Heart right ventricle (tissue), 16 donors: ENCODE measurements around the gene ARHGEF37. TPM values are rescaled to one million over a fixed set of nuclear protein-coding genes. Genes with fewer than 3 reads are reported as not detected.

Experiments used
- ATAC-seq, 8 donors: fragments of 200-7000 bp; cut with Tn5 transposase; one replicate each; pipeline ENCODE4 v1.9.1; 2020; ENCODE audit warnings: mild to moderate bottlenecking in 8 of 8, moderate library complexity in 8 of 8, moderate number of reproducible peaks in 1 of 8
- DNase-seq, 2 donors: peaks; one replicate each; pipeline ENCODE4 v3.0.0-alpha.2; 2020
- H3K27ac ChIP-seq, 10 donors: fragments of 200-600 bp; sonication (generic) in 2 of 10; one replicate each; pipeline versions ENCODE4 v1.5.0 to v1.8.0; 2020 to 2022; ENCODE audit warnings: mild to moderate bottlenecking in 3 of 10
- H3K27me3 ChIP-seq, 7 donors: fragments of 200-600 bp; one replicate each; pipeline ENCODE4 v1.8.0; 2021 to 2022; ENCODE audit warnings: mild to moderate bottlenecking in 2 of 7
- H3K36me3 ChIP-seq, 9 donors: fragments of 200-600 bp; sonication (generic) in 1 of 9; one replicate each; pipeline versions ENCODE4 v1.5.0 to v1.8.0; 2020 to 2022; ENCODE audit warnings: mild to moderate bottlenecking in 2 of 9
- H3K4me1 ChIP-seq, 9 donors: fragments of 200-600 bp; sonication (generic) in 1 of 9; one replicate each; pipeline versions ENCODE4 v1.5.0 to v1.8.0; 2020 to 2022; ENCODE audit warnings: mild to moderate bottlenecking in 4 of 9
- H3K4me3 ChIP-seq, 10 donors: fragments of 200-600 bp; sonication (generic) in 2 of 10; one replicate each; pipeline versions ENCODE4 v1.5.0 to v1.8.0; 2020 to 2022; ENCODE audit warnings: mild to moderate bottlenecking in 7 of 10, moderate library complexity in 2 of 10
- H3K9me3 ChIP-seq, 11 donors: fragments of 200-600 bp in 10 of 11; sonication (generic) in 2 of 11; one replicate each; pipeline versions ENCODE4 v1.5.0 to v1.8.0; 2013 to 2022; ENCODE audit warnings: mild to moderate bottlenecking in 2 of 11, control low read depth in 1 of 11, moderate library complexity in 1 of 11
- CTCF ChIP-seq, 9 donors: fragments of 200-600 bp; sonication (generic) in 2 of 9; IDR thresholded peaks; one replicate each; pipeline versions ENCODE4 v1.5.0 to v1.8.0; 2021 to 2022; ENCODE audit warnings: antibody characterized with exemption in 9 of 9, mild to moderate bottlenecking in 5 of 9, moderate library complexity in 1 of 9
- WGBS, 2 donors: extraction: QIAGEN DNeasy Blood & Tissue Kit; methylation state at CpG; one replicate each; pipeline ENCODE4 v1.1.7; 2013; ENCODE audit warnings: inconsistent platforms in 1 of 2; 5-methylcytosine and 5-hydroxymethylcytosine counted together
- intact Hi-C, 10 donors: fragments of 100-400 bp; cut with DNase I; formaldehyde crosslinking; loops; one replicate each; pipeline versions ENCODE4 v1.11.1 to v1.14.2; 2022
- polyA plus RNA-seq, 2 donors: library from polyadenylated mRNA; stranded (reverse); fragments of 200-250 nt; gene quantifications; one replicate each; pipeline ENCODE4 v1.2.3, GENCODE V29; 2013
- total RNA-seq, 10 donors: library from RNA; stranded (reverse); fragmentation: NEBNext Ultra II Directional in 3 of 10; extraction: Animal tissue kit (Norgen Biotek cat#: 25700) in 3 of 10; gene quantifications; one replicate each; pipeline versions ENCODE4 v1.2.1 to v1.2.4, GENCODE V29; 2021 to 2023
- donor health status: Arrhythmogenic right ventricular cardiomyopathy.
- donor health status: ischemic (EF 13 %, LVEDD 7.1; RV severe dilation, severe dysfunction).
- donor health status: healthy with polysubstance abuse.
- donor health status: DM: no; HTN: yes; CAD: no.
- donor health status: DM: no; HTN: no; CAD: no.
- donor health status: ischemic (EF 25% LVEDD 6.9; RV normal size, moderate dysfunction).
- donor health status: ischemic (EF 25% LVEDD 5.7; RV mildly dilated, moderate dysfunction).
- donor health status: healthy.
- donor health status: DM: yes; HTN: yes; CAD: no.
- donor health status: Ischemic cardiomyopathy.
- donor health status: ischemic (EF 35%, LVEDD 5.7; RV mildly dilated, moderate dysfunction).
- donor health status: nonischemic (EF 11% LVEDD 7.7; RV severe dilation, severe dysfunction).
- donor health status: DM: yes; HTN: yes; CAD: no.
- donor health status: PGD.
- donor health status: ischemic (EF 29% LVEDD 5.4; RV normal size, mild dysfunction).
- donor health status: nonischemic (EF 23%, LVEDD 6.1; RV moderate dilation, normal function).

The ARHGEF37 gene
- total and polyA plus RNA-seq, 12 donors, result 4.5 to 31.8 (median 17.1) TPM

DNA sequence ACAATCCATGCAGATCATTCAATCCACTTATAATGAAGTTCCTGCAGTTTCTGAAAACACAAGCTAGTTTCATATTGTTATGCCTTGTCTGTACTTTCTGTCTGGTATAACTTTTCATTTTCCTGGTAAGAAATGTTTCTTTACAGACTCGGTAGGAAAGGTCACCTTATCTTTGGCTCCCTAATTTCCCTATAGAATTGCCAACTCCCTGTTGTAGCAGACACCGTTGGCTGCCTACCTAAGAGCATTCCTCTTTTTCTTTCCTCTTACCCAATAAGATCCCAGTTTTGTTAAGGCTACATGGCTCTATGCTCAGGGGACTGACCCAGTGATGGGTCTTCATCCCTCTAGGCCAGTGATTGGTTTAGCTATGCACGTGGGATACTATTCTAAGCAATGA, 6.2 kb upstream of the ARHGEF37 start:
- no peaks in the 10 kb centered on the region for H3K9me3 ChIP-seq
- peaks cover 0 to 22% (median 6%) of the 10 kb centered on the region in 9 donors for H3K4me1 ChIP-seq
- no peak overlapping the region for H3K4me3 ChIP-seq
- ATAC-seq, result no peak
- no peaks in the 10 kb centered on the region for H3K36me3 ChIP-seq
- no peaks in the 10 kb centered on the region for H3K27me3 ChIP-seq
- H3K27ac ChIP-seq, result no peak overlapping the region
- intact Hi-C loops, result loop anchor here in 1 of 10 donors (10.0 kb wide), 1 partner anchor 440 kb away; no protein-coding TSS in a partner anchor
- TF ChIP-seq CTCF (IDR thresholded peaks at IDR 0.05), result no peak
- no peak for DNase-seq
- 70 to 78% methylated on average over 3 of the region's 3 CpGs for WGBS, 2 donors

- DNase-seq (no peak), ATAC-seq (no peak)
- Histone ChIP-seq H3K27me3 (peaks cover 0 to 5% (median 0%) of the 10 kb centered on the region in 7 donors), H3K4me3 (no peak overlapping the region), H3K36me3 (no peaks in the 10 kb centered on the region), H3K9me3 (no peaks in the 10 kb centered on the region), H3K27ac (no peak overlapping the region), H3K4me1 (peaks cover 0 to 31% (median 12%) of the 10 kb centered on the region in 9 donors)
- no peak for TF ChIP-seq CTCF (IDR thresholded peaks at IDR 0.05)
- WGBS, 2 donors, result 95 to 97% methylated on average over 3 of the region's 3 CpGs
- intact Hi-C loops, result loop anchor here in 1 of 10 donors (10.0 kb wide), 1 partner anchor 441 kb away; no protein-coding TSS in a partner anchor
Measured at GRCh38 chr5:149576021-149576420, 5.3 kb upstream of the ARHGEF37 start.

GRCh38 chr5:149578896-149579295, 2.4 kb upstream of the ARHGEF37 start:
- no peaks in the 10 kb centered on the region for H3K9me3 ChIP-seq
- TF ChIP-seq CTCF (IDR thresholded peaks at IDR 0.05), result no peak
- H3K27ac ChIP-seq, result no peak overlapping the region
- no peak overlapping the region for H3K4me3 ChIP-seq
- DNase-seq (no peak), ATAC-seq (no peak)
- peaks cover 0 to 12% (median 0%) of the 10 kb centered on the region in 7 donors for H3K27me3 ChIP-seq
- 84 to 93% methylated on average over 5 of the region's 5 CpGs for WGBS, 2 donors
- intact Hi-C loops, result loop anchor here in 1 of 10 donors (10.0 kb wide), 1 partner anchor 444 kb away; no protein-coding TSS in a partner anchor
- H3K36me3 ChIP-seq, result no peaks in the 10 kb centered on the region
- peaks cover 18 to 42% (median 28%) of the 10 kb centered on the region in 9 donors for H3K4me1 ChIP-seq

DNA sequence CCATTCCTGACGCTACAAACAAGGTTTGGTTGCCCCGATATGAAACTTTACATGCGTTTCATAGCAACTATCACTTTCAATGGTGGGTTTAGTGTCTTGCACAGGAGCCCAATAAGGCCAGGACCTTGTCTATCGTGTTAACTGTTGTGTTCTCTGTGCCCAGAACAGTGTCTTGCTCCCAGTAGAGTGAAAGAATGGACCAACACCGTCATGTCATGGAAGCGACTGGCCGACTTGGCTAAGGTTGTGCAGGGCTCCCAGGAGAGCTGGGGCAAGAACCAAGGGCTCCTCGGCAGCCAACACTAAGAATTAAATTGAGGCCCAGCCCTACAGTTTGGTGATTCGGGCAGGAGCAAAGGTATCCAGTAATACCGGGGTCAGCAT, 498 bp upstream of the ARHGEF37 start:
- Histone ChIP-seq H3K4me3 (peak overlapping the region; percentile 14 to 83 (median 60)), H3K4me1 (peaks cover 18 to 52% (median 40%) of the 10 kb centered on the region in 9 donors), H3K36me3 (no peaks in the 10 kb centered on the region), H3K27me3 (peaks cover 0 to 12% (median 0%) of the 10 kb centered on the region in 7 donors), H3K27ac (peak overlapping the region; percentile 85 to 97 (median 93)), H3K9me3 (no peaks in the 10 kb centered on the region)
- no peak for TF ChIP-seq CTCF (IDR thresholded peaks at IDR 0.05)
- intact Hi-C loops, result no loop called here
- 17 to 23% methylated on average over 10 of the region's 10 CpGs for WGBS, 2 donors
- ATAC-seq (peak in 6 of 8 donors; percentile 11 to 51 (median 28)), DNase-seq (peak in 1 of 2 donors; percentile 19)
